Loucy (cell line): ENCODE results near the gene DROSHA.
"Not testable (repeated sequence)": the region's sequence is repeated elsewhere in the genome, so short reads cannot be mapped to it uniquely, and the experiment has no call there.

ENCODE experiments used
- EZH2phosphoT487 ChIP-seq: fragments of 200-600 bp; IDR thresholded peaks from 2 replicates; pipeline ENCODE4 v1.6.1; 2018; ENCODE audit warnings: antibody characterized with exemption, mild to moderate bottlenecking, moderate library complexity, borderline replicate concordance
- TF ChIP-seq, protein P1 (sequence below): fragments of 200-600 bp; sonication (generic); conservative IDR thresholded peaks from 2 replicates; pipeline ENCODE4 v1.5.1; 2014; ENCODE audit warnings: mild to moderate bottlenecking, antibody characterized with exemption, low read length

DNA sequence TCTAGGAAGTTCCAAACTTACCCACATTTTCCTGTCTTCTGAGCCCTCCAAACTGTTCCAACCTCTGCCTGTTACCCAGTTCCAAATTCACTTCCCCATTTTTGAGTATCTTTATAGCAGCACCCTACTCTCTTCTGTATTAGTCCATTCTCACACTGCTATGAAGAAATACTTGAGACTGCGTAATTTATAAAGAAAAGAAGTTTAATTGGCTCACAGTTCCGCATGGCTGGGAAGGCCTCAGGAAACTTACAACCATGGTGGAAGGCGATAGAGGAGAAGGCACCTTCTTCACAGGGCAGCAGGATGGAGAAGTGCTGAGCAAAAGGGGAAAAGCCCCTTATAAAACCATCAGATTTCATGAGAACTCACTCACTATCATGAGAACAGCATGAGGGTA, 34.5 kb upstream of the DROSHA start:
- TF ChIP-seq, protein P1, sequence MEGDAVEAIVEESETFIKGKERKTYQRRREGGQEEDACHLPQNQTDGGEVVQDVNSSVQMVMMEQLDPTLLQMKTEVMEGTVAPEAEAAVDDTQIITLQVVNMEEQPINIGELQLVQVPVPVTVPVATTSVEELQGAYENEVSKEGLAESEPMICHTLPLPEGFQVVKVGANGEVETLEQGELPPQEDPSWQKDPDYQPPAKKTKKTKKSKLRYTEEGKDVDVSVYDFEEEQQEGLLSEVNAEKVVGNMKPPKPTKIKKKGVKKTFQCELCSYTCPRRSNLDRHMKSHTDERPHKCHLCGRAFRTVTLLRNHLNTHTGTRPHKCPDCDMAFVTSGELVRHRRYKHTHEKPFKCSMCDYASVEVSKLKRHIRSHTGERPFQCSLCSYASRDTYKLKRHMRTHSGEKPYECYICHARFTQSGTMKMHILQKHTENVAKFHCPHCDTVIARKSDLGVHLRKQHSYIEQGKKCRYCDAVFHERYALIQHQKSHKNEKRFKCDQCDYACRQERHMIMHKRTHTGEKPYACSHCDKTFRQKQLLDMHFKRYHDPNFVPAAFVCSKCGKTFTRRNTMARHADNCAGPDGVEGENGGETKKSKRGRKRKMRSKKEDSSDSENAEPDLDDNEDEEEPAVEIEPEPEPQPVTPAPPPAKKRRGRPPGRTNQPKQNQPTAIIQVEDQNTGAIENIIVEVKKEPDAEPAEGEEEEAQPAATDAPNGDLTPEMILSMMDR = not testable (repeated sequence)
- TF ChIP-seq EZH2phosphoT487 = not testable (repeated sequence)
